ENCODE measurements around the gene CRK. TPM values are rescaled to one million over a fixed set of nuclear protein-coding genes. Genes with fewer than 3 reads are reported as not detected.
"Not testable (repeated sequence)": the region's sequence is repeated elsewhere in the genome, so short reads cannot be mapped to it uniquely, and the experiment has no call there.

CRK gene
- total RNA-seq, 1 donor from 2014 or later, result 41.9 TPM

- H3K4me3 Mint-ChIP-seq, result no peak overlapping the region
- H3K9me3 Mint-ChIP-seq, result no peaks in the 10 kb centered on the region
- H3K27ac Mint-ChIP-seq, result peak overlapping the region; percentile 9
- H3K27me3 Mint-ChIP-seq (ENCODE audit: low read depth), result no peaks in the 10 kb centered on the region
- DNase-seq (ENCODE audit: low spot score in 2 of 2, unreplicated experiment in 2 of 2), result no peak
- H3K36me3 Mint-ChIP-seq, result peaks cover 6% of the 10 kb centered on the region
- TF ChIP-seq CTCF (IDR thresholded peaks at IDR 0.05; ENCODE audit: unreplicated experiment), result no peak
- H3K4me1 Mint-ChIP-seq, result peaks cover 8% of the 10 kb centered on the region
Measured at GRCh38 chr17:1449412-1449967, 6.5 kb downstream of the CRK start.

DNA sequence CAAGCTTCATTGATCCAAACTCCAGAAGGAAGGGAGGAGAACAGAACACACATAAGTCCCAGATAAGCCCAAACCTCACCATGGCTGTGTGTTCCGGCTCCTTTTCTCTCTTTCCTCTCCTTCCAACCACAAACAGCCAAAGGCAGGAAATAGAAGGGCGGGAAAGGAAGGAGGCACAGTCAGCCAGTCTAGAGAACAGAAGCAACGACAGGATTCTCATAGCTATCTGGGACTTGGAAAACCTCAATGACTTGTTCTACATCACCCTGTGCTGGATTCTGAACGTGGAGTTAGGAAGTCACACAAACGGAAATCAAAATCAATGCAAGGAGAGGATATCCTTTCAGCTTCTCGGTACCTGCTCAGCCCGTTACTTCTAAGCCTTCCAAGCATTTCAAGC is 9.0 kb downstream of the CRK start:
- peak overlapping the region; percentile 47 for H3K27ac Mint-ChIP-seq
- no peak overlapping the region for H3K4me3 Mint-ChIP-seq
- peaks cover 6% of the 10 kb centered on the region for H3K36me3 Mint-ChIP-seq
- TF ChIP-seq CTCF (IDR thresholded peaks at IDR 0.05; ENCODE audit: unreplicated experiment), result no peak
- H3K9me3 Mint-ChIP-seq, result no peaks in the 10 kb centered on the region
- no peak for DNase-seq (ENCODE audit: low spot score in 2 of 2, unreplicated experiment in 2 of 2)
- H3K4me1 Mint-ChIP-seq, result no peaks in the 10 kb centered on the region
- no peaks in the 10 kb centered on the region for H3K27me3 Mint-ChIP-seq (ENCODE audit: low read depth)

DNA sequence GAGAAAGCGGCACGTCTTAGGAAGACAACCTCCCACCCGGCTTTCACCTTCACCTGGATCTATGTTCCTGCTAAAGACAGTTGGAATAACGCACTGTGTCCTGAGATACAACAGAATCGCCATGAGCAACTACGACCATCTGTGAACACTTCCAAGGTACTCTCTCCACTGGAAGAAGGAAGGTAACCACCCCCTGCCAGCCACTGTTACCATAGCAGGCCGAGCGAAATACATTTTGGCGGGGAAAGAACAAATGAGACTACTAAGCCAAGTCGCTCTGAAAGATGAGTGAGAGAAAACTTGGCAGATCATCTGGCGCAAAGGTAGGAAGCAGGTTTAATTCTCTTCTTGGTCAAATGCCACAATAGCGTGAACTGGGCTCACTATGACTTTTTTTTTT is 9.8 kb downstream of the CRK start:
- DNase-seq (ENCODE audit: low spot score in 2 of 2, unreplicated experiment in 2 of 2), result no peak
- Mint-ChIP-seq H3K27ac (peak overlapping the region; percentile 30), H3K9me3 (no peaks in the 10 kb centered on the region), H3K4me1 (no peaks in the 10 kb centered on the region), H3K27me3 (ENCODE audit: low read depth) (no peaks in the 10 kb centered on the region), H3K36me3 (peaks cover 6% of the 10 kb centered on the region), H3K4me3 (no peak overlapping the region)
- no peak for TF ChIP-seq CTCF (IDR thresholded peaks at IDR 0.05; ENCODE audit: unreplicated experiment)

DNA sequence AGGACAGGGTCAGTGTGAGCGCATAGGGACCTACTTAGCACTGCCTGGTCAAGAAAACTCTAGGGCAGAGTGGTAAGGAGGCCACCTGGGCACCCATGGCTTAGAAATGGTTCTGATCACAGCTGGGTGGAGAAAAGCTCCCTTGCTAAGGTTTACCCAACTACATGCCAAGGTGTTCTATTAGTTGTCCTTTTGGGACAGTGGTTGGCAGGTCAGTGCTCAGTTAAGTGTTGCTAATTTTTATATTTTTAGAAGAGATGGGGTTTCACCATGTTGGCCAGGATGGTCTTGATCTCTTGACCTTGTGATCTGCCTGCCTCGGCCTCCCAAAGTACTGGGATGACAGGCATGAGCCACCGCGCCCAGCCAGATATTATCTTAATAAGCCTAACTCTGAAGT is 10.3 kb downstream of the CRK start:
- H3K9me3 Mint-ChIP-seq; H3K4me1 Mint-ChIP-seq; H3K4me3 Mint-ChIP-seq; DNase-seq (ENCODE audit: low spot score in 2 of 2, unreplicated experiment in 2 of 2); H3K36me3 Mint-ChIP-seq; H3K27me3 Mint-ChIP-seq (ENCODE audit: low read depth): not testable (repeated sequence)
- peak overlapping the region; percentile 32 for H3K27ac Mint-ChIP-seq

DNA sequence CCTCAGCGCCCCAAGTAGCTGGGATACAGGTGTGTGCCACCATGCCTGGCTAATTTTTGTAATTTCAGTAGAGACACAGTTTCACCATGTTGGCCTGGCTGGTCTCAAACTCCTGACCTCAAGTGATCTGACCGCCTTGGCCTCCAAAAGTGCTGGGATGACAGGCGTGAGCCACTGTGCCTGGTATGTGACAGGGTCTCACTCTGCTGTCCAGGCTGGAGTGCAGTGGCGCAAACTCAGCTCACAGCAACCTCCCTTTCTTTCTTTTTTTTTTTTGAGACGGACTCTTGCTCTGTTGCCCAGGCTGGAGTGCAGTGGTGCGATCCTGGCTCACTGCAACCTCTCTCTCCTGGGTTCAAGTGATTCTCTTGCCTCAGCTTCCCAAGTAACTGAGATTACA is 13.3 kb downstream of the CRK start:
- not testable (repeated sequence) for H3K36me3 Mint-ChIP-seq; DNase-seq (ENCODE audit: low spot score in 2 of 2, unreplicated experiment in 2 of 2); H3K27me3 Mint-ChIP-seq (ENCODE audit: low read depth); H3K27ac Mint-ChIP-seq; H3K4me3 Mint-ChIP-seq; H3K9me3 Mint-ChIP-seq; H3K4me1 Mint-ChIP-seq

- DNase-seq (ENCODE audit: low spot score in 2 of 2, unreplicated experiment in 2 of 2), result no peak
- no peak for TF ChIP-seq CTCF (IDR thresholded peaks at IDR 0.05; ENCODE audit: unreplicated experiment)
- Mint-ChIP-seq H3K4me3 (no peak overlapping the region), H3K27me3 (ENCODE audit: low read depth) (no peaks in the 10 kb centered on the region), H3K9me3 (no peaks in the 10 kb centered on the region), H3K36me3 (peaks cover 3% of the 10 kb centered on the region), H3K27ac (no peak overlapping the region), H3K4me1 (peaks cover 9% of the 10 kb centered on the region)
Measured at GRCh38 chr17:1442187-1442586, 13.8 kb downstream of the CRK start.

- Mint-ChIP-seq H3K4me1 (peaks cover 9% of the 10 kb centered on the region), H3K27me3 (ENCODE audit: low read depth) (no peaks in the 10 kb centered on the region), H3K9me3 (no peaks in the 10 kb centered on the region), H3K36me3 (peaks cover 2% of the 10 kb centered on the region), H3K27ac (no peak overlapping the region), H3K4me3 (no peak overlapping the region)
- no peak for TF ChIP-seq CTCF (IDR thresholded peaks at IDR 0.05; ENCODE audit: unreplicated experiment)
- DNase-seq (ENCODE audit: low spot score in 2 of 2, unreplicated experiment in 2 of 2), result no peak
Measured at GRCh38 chr17:1440921-1441320, 15.1 kb downstream of the CRK start.

Data from mesothelial cell of epicardium (in vitro differentiated cells).